ENCODE measurements around the gene DDR2. TPM values are rescaled to one million over a fixed set of nuclear protein-coding genes. Genes with fewer than 3 reads are reported as not detected.
A peak's percentile ranks its signal among the peaks of the same experiment; 100 is the strongest.
"Not testable (repeated sequence)": the region's sequence is repeated elsewhere in the genome, so short reads cannot be mapped to it uniquely, and the experiment has no call there.

The DDR2 gene
- total and polyA plus RNA-seq, 2 experiments from 2014 or later = 94.7 to 196 TPM

DNA sequence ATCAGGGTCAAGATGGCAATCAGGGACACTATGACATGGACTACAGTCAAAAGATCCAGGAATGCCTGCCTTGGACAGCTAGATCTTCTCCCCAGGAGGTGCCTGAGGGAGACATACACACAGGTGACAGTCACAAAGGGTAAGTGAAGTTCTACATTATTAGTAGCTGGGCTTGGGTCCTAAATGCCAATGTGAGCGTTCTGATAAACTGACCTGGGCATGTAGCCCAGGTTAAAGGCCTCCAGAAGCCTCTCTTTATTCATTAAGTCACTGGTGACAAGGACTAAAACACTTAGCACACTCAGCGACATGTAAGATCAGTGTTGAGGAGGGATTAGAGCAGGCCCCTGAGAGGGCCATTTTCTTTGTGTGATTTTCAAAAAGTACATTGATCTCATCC, 109.3 kb downstream of the DDR2 start:
- H3K79me2 ChIP-seq (ENCODE audit: insufficient read depth) = peaks cover 76% of the 10 kb centered on the region
- H3K27me3 ChIP-seq (replicated peaks; ENCODE audit: insufficient read depth) = no peaks in the 10 kb centered on the region
- H3K4me3 ChIP-seq = no peak overlapping the region
- no peaks in the 10 kb centered on the region for H3K4me1 ChIP-seq (ENCODE audit: insufficient read depth)
- 100% methylated on average over 2 of the region's 2 CpGs for WGBS, 2 experiments (ENCODE audit: low coverage in 1 of 2, low lambda C conversion rate in 2 of 2, missing lambda C conversion rate in 2 of 2)
- no peak for DNase-seq
- no peak overlapping the region for H3K9ac ChIP-seq
- no peak overlapping the region for H2AFZ ChIP-seq
- H3F3A ChIP-seq (ENCODE audit: insufficient read depth) = no peaks in the 10 kb centered on the region
- H3K9me2 ChIP-seq (ENCODE audit: insufficient read depth) = no peaks in the 10 kb centered on the region
- in situ Hi-C loops (cut with MboI) = no loop called here
- H3K9me3 ChIP-seq (ENCODE audit: low read depth) = no peaks in the 10 kb centered on the region
- no peaks in the 10 kb centered on the region; the same call in 1 of the 2 replicates for H4K20me1 ChIP-seq (ENCODE audit: insufficient read depth)
- H3K36me3 ChIP-seq (ENCODE audit: low read depth) = peaks cover 21% of the 10 kb centered on the region; the same call in 1 of the 2 replicates
- H3K27ac ChIP-seq = no peak overlapping the region
- no peak overlapping the region for H3K4me2 ChIP-seq (ENCODE audit: unreplicated experiment)
- TF ChIP-seq EZH2phosphoT487 (IDR thresholded peaks at IDR 0.05; ENCODE audit: insufficient read depth, low read depth) (no peak), EZH2 (IDR thresholded peaks at IDR 0.05; ENCODE audit: insufficient read depth, poor library complexity, severe bottlenecking) (no peak)

GRCh38 chr1:162746264-162746942, 114.1 kb downstream of the DDR2 start:
- H3F3A ChIP-seq (ENCODE audit: insufficient read depth) = not testable (repeated sequence)
- WGBS, 2 experiments (ENCODE audit: low coverage in 1 of 2, low lambda C conversion rate in 2 of 2, missing lambda C conversion rate in 2 of 2) = 97 to 98% methylated on average over 14 of the region's 14 CpGs

DNA sequence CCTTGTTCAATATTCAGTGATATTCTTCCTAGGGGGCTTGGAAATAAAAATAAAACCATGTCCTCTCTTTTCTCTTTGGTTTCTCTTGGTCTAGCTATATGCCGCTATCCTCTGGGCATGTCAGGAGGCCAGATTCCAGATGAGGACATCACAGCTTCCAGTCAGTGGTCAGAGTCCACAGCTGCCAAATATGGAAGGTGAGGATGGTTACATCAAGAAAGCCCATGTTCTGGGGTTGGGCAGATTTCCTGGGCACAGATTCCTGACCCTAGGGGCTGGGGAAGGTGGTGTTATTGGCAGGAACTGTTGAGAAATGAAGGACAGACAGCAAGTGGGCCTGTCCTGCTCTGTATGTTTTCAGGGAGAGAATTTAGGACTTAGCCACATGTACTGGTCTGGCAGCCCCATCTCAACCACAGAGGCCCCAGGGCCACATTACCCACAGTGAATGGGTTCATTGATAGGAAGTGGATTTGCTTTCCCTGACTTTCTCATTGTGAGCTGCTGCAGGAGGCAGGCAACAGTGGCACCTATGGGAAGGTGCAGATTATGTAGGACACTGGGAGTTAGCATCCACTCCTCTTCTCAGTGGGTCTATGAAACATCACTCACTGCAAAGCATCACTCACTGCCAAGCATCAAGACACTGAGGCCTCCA, 120.9 kb downstream of the DDR2 start:
- peaks cover 44% of the 10 kb centered on the region for H3F3A ChIP-seq (ENCODE audit: insufficient read depth)
- peaks cover 2% of the 10 kb centered on the region; the same call in 1 of the 2 replicates for H3K9me2 ChIP-seq (ENCODE audit: insufficient read depth)
- no peaks in the 10 kb centered on the region for H3K9me3 ChIP-seq (ENCODE audit: low read depth)
- no peak for TF ChIP-seq EZH2 (IDR thresholded peaks at IDR 0.05; ENCODE audit: insufficient read depth, poor library complexity, severe bottlenecking)
- TF ChIP-seq EZH2phosphoT487 (IDR thresholded peaks at IDR 0.05; ENCODE audit: insufficient read depth, low read depth) = no peak
- no peak for DNase-seq
- no peaks in the 10 kb centered on the region for H4K20me1 ChIP-seq (ENCODE audit: insufficient read depth)
- peaks cover 46% of the 10 kb centered on the region for H3K4me1 ChIP-seq (ENCODE audit: insufficient read depth)
- no peak overlapping the region for H3K9ac ChIP-seq
- peaks cover 59% of the 10 kb centered on the region for H3K79me2 ChIP-seq (ENCODE audit: insufficient read depth)
- H3K27ac ChIP-seq = no peak overlapping the region
- H3K4me3 ChIP-seq = no peak overlapping the region
- peaks cover 25% of the 10 kb centered on the region; the same call in 1 of the 2 replicates for H3K36me3 ChIP-seq (ENCODE audit: low read depth)
- no peaks in the 10 kb centered on the region for H3K27me3 ChIP-seq (replicated peaks; ENCODE audit: insufficient read depth)
- no peak overlapping the region for H2AFZ ChIP-seq
- in situ Hi-C loops (cut with MboI) = no loop called here
- 88 to 100% methylated on average over 1 of the region's 1 CpG for WGBS, 2 experiments (ENCODE audit: low coverage in 1 of 2, low lambda C conversion rate in 2 of 2, missing lambda C conversion rate in 2 of 2)
- H3K4me2 ChIP-seq (ENCODE audit: unreplicated experiment) = no peak overlapping the region

More at GRCh38 chr1:162746264-162746942, 114.1 kb downstream of the DDR2 start:
- H3K27ac ChIP-seq; H3K4me1 ChIP-seq (ENCODE audit: insufficient read depth); in situ Hi-C loops (cut with MboI); H3K9me2 ChIP-seq (ENCODE audit: insufficient read depth); H3K4me2 ChIP-seq (ENCODE audit: unreplicated experiment); H2AFZ ChIP-seq; DNase-seq; H3K9me3 ChIP-seq (ENCODE audit: low read depth); H4K20me1 ChIP-seq (ENCODE audit: insufficient read depth); H3K4me3 ChIP-seq; H3K9ac ChIP-seq; H3K27me3 ChIP-seq (replicated peaks; ENCODE audit: insufficient read depth): not testable (repeated sequence)
- peaks cover 91% of the 10 kb centered on the region for H3K79me2 ChIP-seq (ENCODE audit: insufficient read depth)
- H3K36me3 ChIP-seq (ENCODE audit: low read depth) = peaks cover 24% of the 10 kb centered on the region; the same call in 1 of the 2 replicates

- Histone ChIP-seq H3K27ac (peak overlapping the region; percentile 28), H3K4me1 (ENCODE audit: insufficient read depth) (peaks cover 54% of the 10 kb centered on the region), H3K9me3 (ENCODE audit: low read depth) (no peaks in the 10 kb centered on the region), H3K36me3 (ENCODE audit: low read depth) (peaks cover 33% of the 10 kb centered on the region), H3K79me2 (ENCODE audit: insufficient read depth) (peaks cover 52% of the 10 kb centered on the region), H4K20me1 (ENCODE audit: insufficient read depth) (no peaks in the 10 kb centered on the region), H2AFZ (no peak overlapping the region), H3K4me2 (ENCODE audit: unreplicated experiment) (peak overlapping the region; percentile 16), H3K9ac (no peak overlapping the region), H3F3A (ENCODE audit: insufficient read depth) (peaks cover 51% of the 10 kb centered on the region), H3K4me3 (no peak overlapping the region), H3K27me3 (replicated peaks; ENCODE audit: insufficient read depth) (no peaks in the 10 kb centered on the region), H3K9me2 (ENCODE audit: insufficient read depth) (peaks cover 2% of the 10 kb centered on the region; the same call in 1 of the 2 replicates)
- 86 to 90% methylated on average over 1 of the region's 1 CpG for WGBS, 2 experiments (ENCODE audit: low coverage in 1 of 2, low lambda C conversion rate in 2 of 2, missing lambda C conversion rate in 2 of 2)
- DNase-seq = peak; percentile 48
- no peak for TF ChIP-seq EZH2phosphoT487 (IDR thresholded peaks at IDR 0.05; ENCODE audit: insufficient read depth, low read depth)
- TF ChIP-seq EZH2 (IDR thresholded peaks at IDR 0.05; ENCODE audit: insufficient read depth, poor library complexity, severe bottlenecking) = no peak
- in situ Hi-C loops (cut with MboI) = no loop called here
Observed at GRCh38 chr1:162753998-162754585, 121.8 kb downstream of the DDR2 start.
